ENCODE results near the gene RNF115. TPM values are rescaled to one million over a fixed set of nuclear protein-coding genes. Genes with fewer than 3 reads are reported as not detected.

RNF115 gene
- total RNA-seq, 1 experiment from 2014 or later = 11.0 TPM

DNA sequence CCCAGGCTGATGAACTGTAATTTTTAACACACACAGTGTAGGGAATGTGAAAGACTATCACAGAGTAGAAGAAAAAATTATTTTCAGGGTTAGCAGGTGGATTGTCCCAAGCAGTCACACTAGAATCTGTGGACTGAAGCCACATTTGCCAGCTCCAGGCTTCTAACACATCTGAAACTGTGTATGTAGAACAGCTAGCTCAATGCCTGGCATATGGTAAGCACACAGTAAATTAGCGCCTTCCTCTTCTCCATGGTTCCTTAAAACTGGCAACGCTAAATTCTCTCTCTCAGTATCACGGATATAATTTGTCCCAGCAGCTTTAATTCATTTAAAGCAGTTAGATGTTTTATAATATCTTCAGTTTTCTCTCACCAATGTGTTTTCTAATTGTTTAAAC lies 19.1 kb upstream of the RNF115 start:
- TF ChIP-seq, protein P1, sequence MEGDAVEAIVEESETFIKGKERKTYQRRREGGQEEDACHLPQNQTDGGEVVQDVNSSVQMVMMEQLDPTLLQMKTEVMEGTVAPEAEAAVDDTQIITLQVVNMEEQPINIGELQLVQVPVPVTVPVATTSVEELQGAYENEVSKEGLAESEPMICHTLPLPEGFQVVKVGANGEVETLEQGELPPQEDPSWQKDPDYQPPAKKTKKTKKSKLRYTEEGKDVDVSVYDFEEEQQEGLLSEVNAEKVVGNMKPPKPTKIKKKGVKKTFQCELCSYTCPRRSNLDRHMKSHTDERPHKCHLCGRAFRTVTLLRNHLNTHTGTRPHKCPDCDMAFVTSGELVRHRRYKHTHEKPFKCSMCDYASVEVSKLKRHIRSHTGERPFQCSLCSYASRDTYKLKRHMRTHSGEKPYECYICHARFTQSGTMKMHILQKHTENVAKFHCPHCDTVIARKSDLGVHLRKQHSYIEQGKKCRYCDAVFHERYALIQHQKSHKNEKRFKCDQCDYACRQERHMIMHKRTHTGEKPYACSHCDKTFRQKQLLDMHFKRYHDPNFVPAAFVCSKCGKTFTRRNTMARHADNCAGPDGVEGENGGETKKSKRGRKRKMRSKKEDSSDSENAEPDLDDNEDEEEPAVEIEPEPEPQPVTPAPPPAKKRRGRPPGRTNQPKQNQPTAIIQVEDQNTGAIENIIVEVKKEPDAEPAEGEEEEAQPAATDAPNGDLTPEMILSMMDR (conservative IDR thresholded peaks at IDR 0.05) = no peak
- DNase-seq = no peak
- peaks cover 6% of the 10 kb centered on the region in 2 experiments; a peak in 2 of 4 replicates for H3K4me1 Mint-ChIP-seq

More for the DNA sequence above, 19.1 kb upstream of the RNF115 start:
- no peaks in the 10 kb centered on the region for H3K9me3 Mint-ChIP-seq
- H4K8ac ChIP-seq (replicated peaks; ENCODE audit: insufficient read length, low read depth, low read length) = no peak overlapping the region
- no peak overlapping the region for H4K5ac ChIP-seq (ENCODE audit: insufficient read length, low read depth, low read length)
- H3K4me3 Mint-ChIP-seq = no peak overlapping the region
- no peak overlapping the region for H2BK20ac ChIP-seq (ENCODE audit: low read depth, low read length, poor library complexity, severe bottlenecking)
- H3K27me3 Mint-ChIP-seq (ENCODE audit: low read depth) = no peaks in the 10 kb centered on the region; the same call in 1 of the 2 replicates
- H3K36me3 Mint-ChIP-seq (ENCODE audit: insufficient read depth in 1 of 3, low read depth in 3 of 3) = peaks cover 15 to 53% (median 46%) of the 10 kb centered on the region in 3 experiments
- no peak overlapping the region for H3K4ac ChIP-seq (ENCODE audit: low read depth, low read length)
- no peak overlapping the region for H2AFZ ChIP-seq (ENCODE audit: low read length)
- no peak overlapping the region for H3T11ph ChIP-seq (ENCODE audit: low read length)
- H3K4me1 ChIP-seq (ENCODE audit: insufficient read depth, low read length) = no peaks in the 10 kb centered on the region
- no peak overlapping the region for H4K91ac ChIP-seq (ENCODE audit: insufficient read length, low read depth, low read length)
- H2BK5ac ChIP-seq (ENCODE audit: insufficient read length, low read length) = no peak overlapping the region
- no peak overlapping the region for H3K14ac ChIP-seq (ENCODE audit: insufficient read depth, low read length)
- H2AK5ac ChIP-seq (ENCODE audit: insufficient read length, low read length) = no peak overlapping the region
- H3K27ac ChIP-seq (ENCODE audit: insufficient read length, low read depth, low read length) = no peak overlapping the region
- no peaks in the 10 kb centered on the region for H3K9me3 ChIP-seq (ENCODE audit: control insufficient read depth, low read depth, low read length)
- H2BK120ac ChIP-seq (ENCODE audit: low read depth, low read length, poor library complexity, severe bottlenecking) = no peak overlapping the region
- H3K9ac ChIP-seq (ENCODE audit: extremely low read depth, insufficient read length, low read length) = no peak overlapping the region
- no peak overlapping the region for H2BK12ac ChIP-seq (ENCODE audit: insufficient read length, low read depth, low read length)
- H2BK15ac ChIP-seq (ENCODE audit: low read depth, low read length) = no peak overlapping the region
- H4K20me1 ChIP-seq (ENCODE audit: control insufficient read depth, insufficient read depth, insufficient read length) = no peaks in the 10 kb centered on the region
- no peak overlapping the region for H3K56ac ChIP-seq (ENCODE audit: insufficient read length, low read depth, low read length)
- no peaks in the 10 kb centered on the region for H3K27me3 ChIP-seq (ENCODE audit: insufficient read depth, low read length)
- no peak overlapping the region for H3K27ac Mint-ChIP-seq
- H3K23ac ChIP-seq (ENCODE audit: insufficient read length, low read depth, low read length) = no peak overlapping the region
- no peaks in the 10 kb centered on the region for H3K79me2 ChIP-seq (ENCODE audit: insufficient read depth, low read length)
- peaks cover 3% of the 10 kb centered on the region for H3K23me2 ChIP-seq (ENCODE audit: insufficient read length, low read depth, low read length, poor library complexity, severe bottlenecking)
- no peak overlapping the region for H3K4me2 ChIP-seq (ENCODE audit: insufficient read depth, insufficient read length, low read length)
- no peaks in the 10 kb centered on the region for H3K79me1 ChIP-seq (ENCODE audit: insufficient read depth, low read depth, low read length, poor library complexity, severe bottlenecking)
- WGBS (ENCODE audit: extremely low coverage, insufficient read length, low lambda C conversion rate) = no CpG with 5 or more reads among the region's 3 CpGs
- no peak overlapping the region for H3K18ac ChIP-seq (ENCODE audit: insufficient read length, low read depth, low read length)
